ENCODE results near the gene EML1. TPM values are rescaled to one million over a fixed set of nuclear protein-coding genes. Genes with fewer than 3 reads are reported as not detected.

The EML1 gene
- total and polyA plus RNA-seq, 7 donors: 3.1 to 40.4 (median 7.5) TPM

- Histone ChIP-seq H3K4me3 (peak overlapping the region; percentile 88), H3K27me3 (ENCODE audit: insufficient read depth in 3 of 3, low read length in 2 of 3) (no peaks in the 10 kb centered on the region), H3K9me3 (peaks cover 6% of the 10 kb centered on the region), H3K4me1 (no peaks in the 10 kb centered on the region), H3K27ac (peak overlapping the region; percentile 69), H3K36me3 (ENCODE audit: insufficient read depth in 1 of 2, low read depth in 1 of 2) (no peaks in the 10 kb centered on the region)
- intact Hi-C loops (cut with DNase I): loop anchor here in 1 of 2 donors (5.0 kb wide), 1 partner anchor 406 kb away; the partner anchor contains the start of gene WDR25
- 3 to 7% (median 5%) methylated on average over 44 to 117 of the region's 117 CpGs for WGBS, 3 donors
- peak; percentile 94 to 95 (median 94) for ATAC-seq
- TF ChIP-seq, protein P1, sequence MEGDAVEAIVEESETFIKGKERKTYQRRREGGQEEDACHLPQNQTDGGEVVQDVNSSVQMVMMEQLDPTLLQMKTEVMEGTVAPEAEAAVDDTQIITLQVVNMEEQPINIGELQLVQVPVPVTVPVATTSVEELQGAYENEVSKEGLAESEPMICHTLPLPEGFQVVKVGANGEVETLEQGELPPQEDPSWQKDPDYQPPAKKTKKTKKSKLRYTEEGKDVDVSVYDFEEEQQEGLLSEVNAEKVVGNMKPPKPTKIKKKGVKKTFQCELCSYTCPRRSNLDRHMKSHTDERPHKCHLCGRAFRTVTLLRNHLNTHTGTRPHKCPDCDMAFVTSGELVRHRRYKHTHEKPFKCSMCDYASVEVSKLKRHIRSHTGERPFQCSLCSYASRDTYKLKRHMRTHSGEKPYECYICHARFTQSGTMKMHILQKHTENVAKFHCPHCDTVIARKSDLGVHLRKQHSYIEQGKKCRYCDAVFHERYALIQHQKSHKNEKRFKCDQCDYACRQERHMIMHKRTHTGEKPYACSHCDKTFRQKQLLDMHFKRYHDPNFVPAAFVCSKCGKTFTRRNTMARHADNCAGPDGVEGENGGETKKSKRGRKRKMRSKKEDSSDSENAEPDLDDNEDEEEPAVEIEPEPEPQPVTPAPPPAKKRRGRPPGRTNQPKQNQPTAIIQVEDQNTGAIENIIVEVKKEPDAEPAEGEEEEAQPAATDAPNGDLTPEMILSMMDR (IDR thresholded peaks at IDR 0.05): no peak
- DNase-seq: peak; percentile 84 to 85
Observed at GRCh38 chr14:99971087-99971940, 178.1 kb downstream of the EML1 start.

DNA sequence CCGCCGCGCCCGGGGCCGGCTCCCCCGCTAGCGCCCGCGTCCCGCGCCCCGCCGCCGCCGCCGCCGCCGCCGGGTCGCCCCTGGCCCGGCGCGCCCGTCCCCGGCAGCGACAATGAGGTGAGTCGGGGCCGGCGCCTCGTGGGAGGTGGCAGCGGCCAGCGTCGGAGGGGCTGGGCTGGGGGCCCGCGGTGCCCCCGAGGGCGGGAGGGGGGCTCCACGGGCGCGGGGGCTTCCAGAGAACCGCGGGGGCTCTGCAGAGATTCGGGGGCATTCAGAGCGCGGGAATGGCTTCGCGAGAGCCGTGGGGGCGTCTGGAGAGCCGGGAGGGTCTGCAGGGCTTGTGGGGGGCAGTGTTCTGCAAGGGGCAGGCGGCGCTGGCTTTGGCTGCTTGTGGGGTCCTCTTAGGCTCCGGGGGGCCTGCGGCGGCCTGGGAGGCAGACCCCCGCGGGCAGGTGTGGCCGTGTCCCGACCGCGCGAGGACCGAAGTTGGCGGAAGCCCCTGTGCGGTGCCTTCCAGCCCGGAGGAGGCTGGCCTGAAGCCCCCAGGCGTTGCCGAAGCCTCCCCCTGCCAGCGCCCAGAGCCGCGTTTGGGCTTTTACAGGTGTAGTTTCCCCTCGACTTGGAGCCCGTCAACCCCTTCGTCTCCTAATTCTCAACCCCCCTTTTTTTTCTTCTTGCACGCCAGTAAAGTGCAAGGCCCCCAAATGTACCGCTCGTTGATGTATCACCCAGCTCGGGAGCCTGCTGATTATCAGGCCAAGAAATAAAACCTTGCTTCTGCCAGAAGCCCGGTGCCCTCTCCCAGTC lies 178.9 kb downstream of the EML1 start:
- 1 to 3% (median 1%) methylated on average over 21 to 79 of the region's 79 CpGs for WGBS, 3 donors
- ATAC-seq: peak in 3 of 4 donors; percentile 7 to 17 (median 7)

DNA sequence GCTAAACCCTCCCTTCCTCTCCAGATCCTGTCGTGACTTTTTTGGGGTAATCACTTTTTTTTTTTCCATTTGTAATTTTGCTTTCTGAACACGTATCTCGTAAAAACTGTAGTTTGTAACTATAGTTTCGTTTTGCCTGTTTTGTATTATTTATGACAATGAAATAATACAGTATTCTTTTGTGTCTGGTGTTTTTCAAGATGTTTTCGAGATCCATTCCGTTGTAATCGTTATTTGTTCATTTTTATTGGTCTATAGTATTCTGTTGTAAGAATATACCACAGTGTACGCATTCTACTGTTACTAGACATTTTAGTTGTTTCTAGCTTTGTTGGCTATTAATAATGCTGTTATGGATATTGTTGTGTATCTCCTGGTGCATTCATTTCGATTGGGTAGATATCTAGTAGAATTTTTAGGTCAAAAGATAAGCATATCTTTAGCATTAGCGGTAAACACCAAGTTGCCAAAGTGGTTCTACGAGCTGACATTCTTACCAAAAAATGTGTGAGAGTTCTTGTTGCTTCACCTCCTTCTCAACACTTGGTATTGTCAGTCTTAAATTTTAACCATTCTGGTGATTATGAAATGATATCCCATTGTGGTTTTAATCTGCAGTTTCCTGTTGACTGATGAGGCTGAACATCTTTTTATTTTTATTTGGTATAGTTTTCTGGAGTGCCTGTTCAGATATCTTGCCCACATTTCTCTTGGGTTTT lies 179.7 kb downstream of the EML1 start:
- no peak for ATAC-seq
- H3K27me3 ChIP-seq (ENCODE audit: insufficient read depth in 3 of 3, low read length in 2 of 3): no peaks in the 10 kb centered on the region
- intact Hi-C loops (cut with DNase I): loop anchor here in 1 of 2 donors (5.0 kb wide), 1 partner anchor 404 kb away; the partner anchor contains the start of gene WDR25
- H3K4me1 ChIP-seq: no peaks in the 10 kb centered on the region
- no peaks in the 10 kb centered on the region for H3K36me3 ChIP-seq (ENCODE audit: insufficient read depth in 1 of 2, low read depth in 1 of 2)
- H3K27ac ChIP-seq: peak overlapping the region; percentile 16
- peak overlapping the region; percentile 88 for H3K4me3 ChIP-seq
- DNase-seq: no peak
- WGBS, 3 donors: 55 to 60% (median 55%) methylated on average over 11 of the region's 11 CpGs
- TF ChIP-seq, protein P1 (IDR thresholded peaks at IDR 0.05): no peak
- peaks cover 6% of the 10 kb centered on the region for H3K9me3 ChIP-seq

More for the DNA sequence above, 178.9 kb downstream of the EML1 start:
- H3K27me3 ChIP-seq (ENCODE audit: insufficient read depth in 3 of 3, low read length in 2 of 3): no peaks in the 10 kb centered on the region
- H3K9me3 ChIP-seq: peaks cover 6% of the 10 kb centered on the region
- DNase-seq: no peak
- H3K36me3 ChIP-seq (ENCODE audit: insufficient read depth in 1 of 2, low read depth in 1 of 2): no peaks in the 10 kb centered on the region
- TF ChIP-seq, protein P1 (IDR thresholded peaks at IDR 0.05): no peak
- no peaks in the 10 kb centered on the region for H3K4me1 ChIP-seq
- H3K27ac ChIP-seq: peak overlapping the region; percentile 16
- intact Hi-C loops (cut with DNase I): loop anchor here in 1 of 2 donors (5.0 kb wide), 1 partner anchor 405 kb away; the partner anchor contains the start of gene WDR25
- peak overlapping the region; percentile 88 for H3K4me3 ChIP-seq

DNA sequence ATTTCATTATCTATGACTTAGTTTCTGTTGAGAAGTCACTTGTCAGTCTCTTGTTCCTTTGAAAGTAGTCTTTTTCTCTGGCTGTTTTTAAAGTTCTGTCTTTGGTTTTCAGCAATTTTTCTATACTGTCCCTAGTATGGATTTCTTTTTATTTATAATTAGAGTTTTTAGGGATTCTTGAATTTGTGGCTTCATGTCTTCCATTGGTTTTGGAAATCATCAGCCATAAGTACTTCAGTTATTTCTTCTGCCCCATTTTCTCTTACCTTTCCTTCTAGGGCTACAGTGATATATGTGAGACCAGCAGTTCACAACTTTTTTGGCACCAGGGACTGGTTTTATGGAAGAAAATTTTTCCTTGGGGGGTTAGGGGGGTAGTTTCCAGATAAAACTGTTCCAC lies 182.0 kb downstream of the EML1 start:
- no peak for ATAC-seq
- TF ChIP-seq, protein P1 (IDR thresholded peaks at IDR 0.05): no peak
- no peaks in the 10 kb centered on the region for H3K27me3 ChIP-seq (ENCODE audit: insufficient read depth in 3 of 3, low read length in 2 of 3)
- no peaks in the 10 kb centered on the region for H3K4me1 ChIP-seq
- H3K36me3 ChIP-seq (ENCODE audit: insufficient read depth in 1 of 2, low read depth in 1 of 2): no peaks in the 10 kb centered on the region
- peaks cover 6% of the 10 kb centered on the region for H3K9me3 ChIP-seq
- no peak overlapping the region for H3K4me3 ChIP-seq
- H3K27ac ChIP-seq: no peak overlapping the region
- intact Hi-C loops (cut with DNase I): no loop called here
- DNase-seq: no peak
